HepG2 (cell line): ENCODE data around the gene TRPT1. TPM values are rescaled to one million over a fixed set of nuclear protein-coding genes. Genes with fewer than 3 reads are reported as not detected.

ENCODE experiments used
- ARID2 ChIP-seq: sonication (generic); formaldehyde crosslinking; IDR thresholded peaks from 2 replicates; pipeline ENCODE4 v1.8.1; 2022; ENCODE audit warnings: mild to moderate bottlenecking, missing genetic modification reagents, borderline replicate concordance
- ATF1 ChIP-seq: IDR thresholded peaks from 2 replicates; pipeline ENCODE4 v1.6.1; 2016; ENCODE audit warnings: mild to moderate bottlenecking, control low read depth
- CENPBD1 ChIP-seq: sonication (generic); formaldehyde crosslinking; IDR thresholded peaks from 2 replicates; pipeline ENCODE4 v1.8.0; 2022; ENCODE audit warnings: missing genetic modification reagents, low read depth, mild to moderate bottlenecking, borderline replicate concordance
- DMTF1 ChIP-seq: sonication (generic); formaldehyde crosslinking; IDR thresholded peaks from 2 replicates; pipeline ENCODE4 v1.4.0; 2020; ENCODE audit warnings: mild to moderate bottlenecking, missing genetic modification reagents
- JUND ChIP-seq: sonication (generic); formaldehyde crosslinking; IDR thresholded peaks from 2 replicates; pipeline ENCODE4 v1.8.0; 2022; ENCODE audit warnings: mild to moderate bottlenecking, missing genetic modification reagents
- MIER2 ChIP-seq: IDR thresholded peaks from 2 replicates; pipeline ENCODE4 v1.6.1; 2016; ENCODE audit warnings: missing biosample characterization, missing genetic modification reagents
- MLX ChIP-seq: IDR thresholded peaks from 2 replicates; pipeline ENCODE4 v1.6.1; 2016
- SAP130 ChIP-seq: IDR thresholded peaks from 2 replicates; pipeline ENCODE4 v1.6.1; 2016; ENCODE audit warnings: low read depth
- TOE1 ChIP-seq: sonication (generic); formaldehyde crosslinking; IDR thresholded peaks from 2 replicates; pipeline ENCODE4 v1.4.0; 2020; ENCODE audit warnings: mild to moderate bottlenecking, missing genetic modification reagents
- ZFP1 ChIP-seq: IDR thresholded peaks from 2 replicates; pipeline ENCODE4 v1.6.1; 2016
- ZFP82 ChIP-seq: sonication (generic); formaldehyde crosslinking; IDR thresholded peaks from 2 replicates; pipeline ENCODE4 v1.5.1; 2020; ENCODE audit warnings: mild to moderate bottlenecking, missing genetic modification reagents, borderline replicate concordance
- ZKSCAN8 ChIP-seq: IDR thresholded peaks from 2 replicates; pipeline ENCODE4 v1.6.1; 2016; ENCODE audit warnings: borderline replicate concordance, missing genetic modification reagents, missing compliant biosample characterization
- ZNF20 ChIP-seq: sonication (generic); formaldehyde crosslinking; IDR thresholded peaks from 2 replicates; pipeline ENCODE4 v1.4.0; 2020; ENCODE audit warnings: mild to moderate bottlenecking, moderate library complexity, missing genetic modification reagents
- ZNF567 ChIP-seq: sonication (generic); formaldehyde crosslinking; IDR thresholded peaks from 2 replicates; pipeline ENCODE4 v1.8.1; 2023; ENCODE audit warnings: mild to moderate bottlenecking, missing genetic modification reagents, borderline replicate concordance
- ZNF569 ChIP-seq: sonication (generic); formaldehyde crosslinking; IDR thresholded peaks from 2 replicates; pipeline ENCODE4 v1.5.0; 2020; ENCODE audit warnings: mild to moderate bottlenecking, missing genetic modification reagents, moderate library complexity, borderline replicate concordance
- ZNF619 ChIP-seq: sonication (generic); formaldehyde crosslinking; IDR thresholded peaks from 2 replicates; pipeline ENCODE4 v1.4.0; 2020; ENCODE audit warnings: mild to moderate bottlenecking, missing genetic modification reagents
- ZNF83 ChIP-seq: sonication (generic); formaldehyde crosslinking; IDR thresholded peaks from 2 replicates; pipeline ENCODE4 v1.4.0; 2020; ENCODE audit warnings: missing genetic modification reagents, mild to moderate bottlenecking, borderline replicate concordance
- ZZZ3 ChIP-seq: sonication (generic); formaldehyde crosslinking; IDR thresholded peaks from 2 replicates; pipeline ENCODE4 v1.4.0; 2020; ENCODE audit warnings: missing genetic modification reagents, mild to moderate bottlenecking, borderline replicate concordance
- polyA plus RNA-seq, 8 experiments: library from polyadenylated mRNA; depleted of rRNA in 3 of 8; stranded (reverse) in 7 of 8; unstranded in 1 of 8; fragments of >200 nt; fragmentation: Illumina TruSeq in 4 of 8; extraction: Trizol in 4 of 8; gene quantifications; 2 replicates each; pipeline versions ENCODE4 v1.2.1 to v1.2.3, GENCODE V29; 2011 to 2016; ENCODE audit warnings: low read depth in 4 of 8, missing spikeins in 1 of 8, mixed read lengths in 1 of 8; ENCODE audit not compliant: insufficient read depth in 1 of 8
- total RNA-seq, 5 experiments: library from RNA; depleted of rRNA; stranded (reverse); fragments of >200 nt; fragmentation: Illumina TruSeq; extraction: Trizol; gene quantifications; 2 replicates each; pipeline ENCODE4 v1.2.3, GENCODE V29; 2016; ENCODE audit warnings: low read depth in 1 of 5
- TF ChIP-seq, protein P1 (sequence below): sonication (generic); formaldehyde crosslinking; IDR thresholded peaks from 2 replicates; pipeline ENCODE4 v1.4.0; 2020; ENCODE audit warnings: mild to moderate bottlenecking, missing genetic modification reagents

The TRPT1 gene
- total and polyA plus RNA-seq, 2 of the 13 experiments (the other 11 are each of a cell fraction or from before 2014, with no cell fraction given) = 24.8 to 40.7 TPM

GRCh38 chr11:64241491-64242374 is 15.7 kb upstream of the TRPT1 start (continued):
- TF ChIP-seq ZNF567 (CRISPR knock-in tag) = no peak
- no peak for TF ChIP-seq ZNF619 (CRISPR knock-in tag)
- no peak for TF ChIP-seq ZNF20 (CRISPR knock-in tag)
- TF ChIP-seq CENPBD1 (CRISPR knock-in tag) = no peak
- no peak for TF ChIP-seq DMTF1 (CRISPR knock-in tag)
- TF ChIP-seq TOE1 (CRISPR knock-in tag) = no peak
- no peak for TF ChIP-seq ZNF83 (CRISPR knock-in tag)
- TF ChIP-seq ARID2 (CRISPR knock-in tag) = no peak
- peak; percentile 50 for TF ChIP-seq SAP130 (CRISPR knock-in tag)
- no peak for TF ChIP-seq ZNF569 (CRISPR knock-in tag)
- TF ChIP-seq MLX (CRISPR knock-in tag) = no peak
- no peak for TF ChIP-seq MIER2 (CRISPR knock-in tag)
- TF ChIP-seq ZFP82 (CRISPR knock-in tag) = no peak
- TF ChIP-seq, protein P1, sequence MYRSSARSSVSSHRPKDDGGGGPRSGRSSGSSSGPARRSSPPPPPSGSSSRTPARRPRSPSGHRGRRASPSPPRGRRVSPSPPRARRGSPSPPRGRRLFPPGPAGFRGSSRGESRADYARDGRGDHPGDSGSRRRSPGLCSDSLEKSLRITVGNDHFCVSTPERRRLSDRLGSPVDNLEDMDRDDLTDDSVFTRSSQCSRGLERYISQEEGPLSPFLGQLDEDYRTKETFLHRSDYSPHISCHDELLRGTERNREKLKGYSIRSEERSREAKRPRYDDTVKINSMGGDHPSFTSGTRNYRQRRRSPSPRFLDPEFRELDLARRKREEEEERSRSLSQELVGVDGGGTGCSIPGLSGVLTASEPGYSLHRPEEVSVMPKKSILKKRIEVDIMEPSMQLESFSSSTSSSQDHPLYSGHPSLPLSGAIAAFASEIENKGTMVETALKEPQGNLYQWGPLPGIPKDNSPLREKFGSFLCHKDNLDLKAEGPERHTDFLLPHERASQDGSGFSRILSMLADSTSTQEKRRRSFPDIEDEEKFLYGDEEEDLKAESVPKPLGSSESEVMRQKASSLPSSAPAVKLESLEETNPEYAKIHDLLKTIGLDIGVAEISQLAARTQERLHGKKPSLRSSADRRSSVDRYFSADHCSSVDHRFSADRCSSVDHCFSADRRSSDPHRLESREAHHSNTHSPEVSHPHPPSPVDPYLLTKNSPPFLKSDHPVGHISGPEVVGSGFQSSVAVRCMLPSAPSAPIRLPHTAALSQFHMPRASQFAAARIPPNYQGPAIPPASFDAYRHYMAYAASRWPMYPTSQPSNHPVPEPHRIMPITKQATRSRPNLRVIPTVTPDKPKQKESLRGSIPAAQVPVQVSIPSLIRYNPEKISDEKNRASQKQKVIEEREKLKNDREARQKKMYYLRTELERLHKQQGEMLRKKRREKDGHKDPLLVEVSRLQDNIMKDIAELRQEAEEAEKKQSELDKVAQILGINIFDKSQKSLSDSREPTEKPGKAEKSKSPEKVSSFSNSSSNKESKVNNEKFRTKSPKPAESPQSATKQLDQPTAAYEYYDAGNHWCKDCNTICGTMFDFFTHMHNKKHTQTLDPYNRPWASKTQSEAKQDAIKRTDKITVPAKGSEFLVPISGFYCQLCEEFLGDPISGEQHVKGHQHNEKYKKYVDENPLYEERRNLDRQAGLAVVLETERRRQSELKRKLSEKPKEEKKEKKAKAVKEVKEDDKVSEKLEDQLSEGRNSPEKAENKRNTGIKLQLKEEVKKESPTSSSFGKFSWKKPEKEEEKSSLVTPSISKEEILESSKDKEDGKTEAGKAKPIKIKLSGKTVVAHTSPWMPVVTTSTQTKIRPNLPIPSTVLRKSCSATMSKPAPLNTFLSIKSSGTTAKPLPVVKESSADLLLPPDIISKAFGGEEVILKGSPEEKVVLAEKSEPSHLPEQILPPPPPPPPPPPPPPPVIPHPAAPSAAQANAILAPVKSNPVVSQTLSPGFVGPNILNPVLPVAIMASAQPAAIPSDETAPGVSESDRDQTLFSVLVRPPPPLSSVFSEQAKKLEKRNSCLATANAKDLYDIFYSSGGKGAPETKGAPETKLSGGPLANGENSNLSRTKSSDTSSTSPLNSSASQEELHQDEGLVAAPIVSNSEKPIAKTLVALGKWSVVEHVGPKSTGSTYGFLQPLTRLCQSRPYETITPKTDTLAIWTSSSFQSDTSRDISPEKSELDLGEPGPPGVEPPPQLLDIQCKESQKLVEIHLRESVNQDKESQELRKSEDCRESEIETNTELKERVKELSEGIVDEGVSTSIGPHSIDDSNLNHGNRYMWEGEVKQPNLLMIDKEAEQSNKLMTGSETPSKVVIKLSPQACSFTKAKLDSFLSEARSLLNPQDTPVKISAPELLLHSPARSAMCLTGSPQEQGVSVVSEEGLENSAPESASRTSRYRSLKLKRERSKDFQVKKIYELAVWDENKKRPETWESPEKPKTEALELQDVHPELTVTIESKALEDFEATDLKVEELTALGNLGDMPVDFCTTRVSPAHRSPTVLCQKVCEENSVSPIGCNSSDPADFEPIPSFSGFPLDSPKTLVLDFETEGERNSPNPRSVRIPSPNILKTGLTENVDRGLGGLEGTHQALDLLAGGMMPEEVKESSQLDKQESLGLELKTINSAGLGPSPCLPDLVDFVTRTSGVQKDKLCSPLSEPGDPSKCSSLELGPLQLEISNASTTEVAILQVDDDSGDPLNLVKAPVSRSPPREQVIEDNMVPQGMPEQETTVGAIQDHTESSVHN (CRISPR knock-in tag) = no peak
- TF ChIP-seq ZZZ3 = no peak
- TF ChIP-seq ZFP1 = no peak
- TF ChIP-seq JUND (CRISPR knock-in tag) = no peak
- no peak for TF ChIP-seq ZKSCAN8 (CRISPR knock-in tag)
- no peak for TF ChIP-seq ATF1 (CRISPR knock-in tag)
